Posterior vena cava (tissue), 2 donors: Measurements from ENCODE around the gene BSN. TPM values are rescaled to one million over a fixed set of nuclear protein-coding genes. Genes with fewer than 3 reads are reported as not detected.

ENCODE experiments used
- DNase-seq: peaks from one replicate; pipeline ENCODE4 v3.0.0-alpha.2; 2020; ENCODE audit warnings: low spot score
- intact Hi-C, 2 donors: fragments of 100-400 bp; cut with DNase I; formaldehyde crosslinking; loops; one replicate each; pipeline versions ENCODE4 v1.14.1 to v1.14.2; 2022 to 2023
- total RNA-seq, 2 donors: library from RNA; stranded (reverse); fragmentation: NEBNext Ultra II Directional; extraction: Animal tissue kit (Norgen Biotek cat#: 25700); gene quantifications; one replicate each; pipeline ENCODE4 v1.2.1, GENCODE V29; 2021
- donor health status: DM: yes; HTN: yes; CAD: no.
- donor health status: DM: yes; HTN: yes; CAD: no.

The BSN gene
- total RNA-seq, 2 donors from 2014 or later: 0.42 to 0.48 TPM

DNA sequence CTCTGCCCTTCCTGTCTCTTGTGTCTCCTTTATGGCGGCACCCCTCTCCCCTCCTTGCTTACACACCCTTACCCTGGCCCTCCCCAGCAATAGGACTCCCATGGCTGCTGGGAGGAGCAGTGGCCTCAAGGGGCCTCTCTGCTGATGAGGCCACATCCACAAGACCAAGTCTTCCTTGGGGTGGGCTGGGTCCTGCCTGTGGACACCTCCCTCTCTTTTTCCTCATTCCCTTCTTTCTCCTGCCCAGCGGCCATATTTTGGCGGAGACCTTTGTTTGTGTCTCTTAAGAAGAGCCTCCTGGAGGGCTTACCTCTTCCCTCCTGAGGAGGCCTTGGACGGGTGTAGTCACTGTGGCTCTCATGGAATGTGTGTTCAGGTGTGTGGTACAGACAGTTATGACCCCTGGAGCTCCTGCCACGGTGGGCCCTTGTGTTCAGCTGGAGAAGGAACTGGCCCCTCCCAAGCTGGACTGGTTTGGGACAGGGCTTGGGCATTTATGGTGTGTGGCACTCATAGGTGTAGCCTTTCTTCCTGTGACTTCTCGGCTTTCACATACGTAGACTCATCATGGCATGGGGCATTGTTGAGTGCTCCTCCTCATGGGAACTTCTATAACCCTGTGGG is 63.2 kb downstream of the BSN start:
- intact Hi-C loops: no loop called here
- DNase-seq: peak; percentile 26

DNA sequence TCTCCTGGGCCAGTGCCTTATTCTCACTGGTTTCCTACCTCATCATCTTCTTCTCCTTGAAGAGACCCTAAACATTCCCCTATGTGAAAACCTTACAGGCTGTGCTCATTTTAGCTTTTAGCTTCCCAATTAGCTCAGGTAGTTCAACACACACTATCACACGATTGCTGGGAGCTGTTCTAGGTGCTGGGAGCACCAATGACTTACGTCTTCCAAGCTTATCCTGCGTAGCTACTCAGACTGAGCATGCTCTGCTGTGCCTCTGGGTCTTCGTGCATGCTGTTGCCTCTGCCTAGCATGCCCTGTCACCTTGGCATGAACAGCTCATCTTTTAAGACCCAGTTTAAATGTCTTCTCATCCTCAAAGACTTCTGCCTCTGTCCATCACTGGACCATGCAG is 64.1 kb downstream of the BSN start:
- intact Hi-C loops: no loop called here
- DNase-seq: peak; percentile 2

- DNase-seq: no peak
- intact Hi-C loops: no loop called here
Measured at GRCh38 chr3:49619649-49620048, 65.4 kb downstream of the BSN start.

DNA sequence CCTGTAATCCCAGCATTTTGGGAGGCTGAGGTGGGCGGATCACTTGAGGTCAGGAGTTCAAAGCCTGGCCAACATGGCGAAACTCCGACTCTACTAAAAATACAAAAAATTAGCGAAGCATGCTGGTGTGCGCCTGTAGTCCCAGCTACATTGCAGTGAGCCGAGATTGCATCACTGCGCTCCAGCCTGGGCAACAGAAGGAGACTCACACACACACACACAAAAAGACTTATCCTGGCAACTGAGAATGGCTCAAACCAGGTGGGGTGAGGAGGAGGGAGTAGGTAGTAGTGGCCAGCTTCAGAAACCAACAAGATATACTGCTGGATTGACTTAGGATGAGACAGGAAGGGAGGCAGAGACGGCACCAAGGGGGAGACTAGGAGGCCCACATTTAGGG is 66.5 kb downstream of the BSN start:
- intact Hi-C loops: no loop called here
- DNase-seq: no peak

DNA sequence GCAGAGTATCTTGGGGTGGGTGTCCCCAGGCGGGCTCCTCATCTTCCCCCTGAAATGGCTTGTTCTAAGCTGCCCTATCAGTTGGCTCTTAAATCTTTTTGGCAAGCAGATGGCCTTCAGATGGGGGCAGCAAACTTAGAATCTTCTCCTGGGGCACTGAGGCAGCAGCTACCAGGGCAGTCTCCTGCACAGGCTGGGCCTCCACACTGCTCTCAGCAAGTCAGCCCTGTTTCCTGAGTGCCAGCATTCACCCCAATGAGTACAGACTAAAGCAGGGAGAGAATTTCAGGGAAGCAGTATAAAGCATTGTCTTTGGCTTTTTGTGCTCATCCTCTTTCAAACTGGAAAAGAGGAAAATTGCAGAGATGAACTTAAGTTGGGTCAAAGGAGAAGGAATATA is 68.8 kb downstream of the BSN start:
- no peak for DNase-seq
- intact Hi-C loops: no loop called here

DNA sequence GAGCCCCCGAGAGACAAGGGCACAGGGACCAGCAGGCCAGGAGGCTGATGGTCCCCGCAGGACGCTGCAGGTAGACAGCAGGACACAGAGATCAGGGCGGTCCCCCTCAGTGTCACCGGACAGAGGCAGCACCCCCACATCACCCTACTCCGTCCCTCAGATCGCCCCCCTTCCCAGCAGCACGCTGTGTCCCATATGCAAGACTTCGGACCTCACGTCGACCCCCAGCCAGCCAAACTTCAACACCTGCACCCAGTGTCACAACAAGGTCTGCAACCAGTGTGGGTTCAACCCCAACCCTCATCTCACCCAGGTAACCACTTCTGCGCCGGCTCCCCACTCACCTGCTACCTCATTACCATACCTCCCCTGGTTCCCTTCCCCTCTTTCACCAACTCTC is 70.8 kb downstream of the BSN start:
- intact Hi-C loops: no loop called here
- no peak for DNase-seq

DNA sequence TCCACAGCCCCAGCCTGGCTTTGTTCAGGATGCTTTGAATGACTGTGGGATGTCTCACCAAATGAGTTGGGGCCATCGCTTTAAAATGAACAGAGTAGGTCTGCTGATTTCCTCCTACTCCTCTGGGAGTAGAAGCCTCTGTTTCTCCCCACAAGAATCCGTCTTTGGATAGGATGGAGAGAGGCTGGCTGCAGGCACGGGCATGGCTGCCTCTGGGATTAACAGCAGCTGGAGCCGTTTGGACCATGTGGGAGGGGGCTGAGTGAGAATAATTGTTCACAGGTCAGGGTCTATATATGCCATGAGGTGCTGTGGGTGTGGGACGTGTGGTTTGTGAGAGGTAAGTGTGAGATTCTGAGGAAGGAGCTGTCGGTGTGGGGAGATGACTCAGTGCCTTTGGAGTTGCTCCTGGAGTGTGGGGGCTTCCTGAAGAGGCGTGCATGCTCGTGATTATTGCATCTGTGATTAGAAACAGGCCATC is 71.9 kb downstream of the BSN start:
- intact Hi-C loops: no loop called here
- no peak for DNase-seq

DNA sequence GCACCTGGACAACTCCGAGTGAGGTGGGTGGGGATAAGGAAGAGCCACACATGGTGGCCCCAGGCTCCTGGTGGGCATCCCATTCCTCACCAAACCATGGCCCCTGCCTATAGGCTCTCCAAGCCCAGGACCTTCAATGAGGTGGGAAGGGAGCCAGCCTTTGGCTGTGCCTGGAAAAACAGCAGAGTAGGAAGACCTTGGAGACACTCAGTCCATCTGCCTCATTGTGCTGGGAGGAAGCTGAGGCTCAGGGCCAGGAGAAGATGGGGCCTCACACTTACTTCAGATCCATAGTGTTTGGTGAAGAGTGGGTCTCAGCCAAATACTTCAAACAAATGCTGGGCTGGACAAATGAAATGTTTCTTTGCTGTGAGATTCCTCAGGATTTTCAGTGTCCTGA is 72.5 kb downstream of the BSN start:
- intact Hi-C loops: no loop called here
- no peak for DNase-seq

- intact Hi-C loops: no loop called here
- no peak for DNase-seq
Measured at GRCh38 chr3:49627634-49628033, 73.4 kb downstream of the BSN start.

DNA sequence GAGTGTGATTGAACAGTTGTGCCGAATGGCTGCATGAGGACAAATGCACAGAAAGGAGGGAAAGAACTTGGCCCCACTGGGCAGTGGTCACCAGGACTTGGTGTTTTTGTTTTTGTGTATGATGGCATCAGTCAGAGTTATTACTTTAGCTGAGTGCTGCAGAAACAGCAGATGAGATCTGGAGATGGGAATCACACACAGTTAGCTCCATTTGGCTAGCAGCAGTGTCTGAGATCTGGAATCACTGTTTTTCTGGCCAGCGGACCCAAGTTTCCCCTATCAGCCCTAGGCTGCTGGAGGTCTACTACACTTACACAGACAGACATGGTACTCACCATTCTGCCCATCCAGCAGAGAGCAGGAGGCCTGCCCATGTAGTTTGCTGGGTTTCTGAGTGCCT is 74.0 kb downstream of the BSN start:
- no peak for DNase-seq
- intact Hi-C loops: no loop called here

DNA sequence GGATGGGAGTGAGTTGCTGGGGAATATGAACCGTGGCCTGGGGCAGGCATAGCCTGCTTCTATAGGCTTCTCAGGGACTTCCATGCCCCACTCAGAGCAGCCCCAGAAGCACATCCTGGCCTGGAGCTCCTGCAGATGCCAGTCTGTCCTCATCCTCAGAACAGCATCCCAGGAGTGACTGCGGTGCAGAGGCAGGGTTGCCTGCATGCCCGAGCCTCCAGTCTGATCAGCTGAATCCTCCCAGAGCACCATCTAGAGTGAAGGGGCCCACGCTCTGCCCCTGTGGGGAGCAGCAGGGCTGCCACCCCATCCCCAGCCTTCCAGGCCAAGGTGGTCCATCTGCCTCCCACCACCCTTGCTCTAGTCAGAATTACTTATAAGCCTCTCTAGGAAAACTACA is 75.2 kb downstream of the BSN start:
- intact Hi-C loops: no loop called here
- no peak for DNase-seq

DNA sequence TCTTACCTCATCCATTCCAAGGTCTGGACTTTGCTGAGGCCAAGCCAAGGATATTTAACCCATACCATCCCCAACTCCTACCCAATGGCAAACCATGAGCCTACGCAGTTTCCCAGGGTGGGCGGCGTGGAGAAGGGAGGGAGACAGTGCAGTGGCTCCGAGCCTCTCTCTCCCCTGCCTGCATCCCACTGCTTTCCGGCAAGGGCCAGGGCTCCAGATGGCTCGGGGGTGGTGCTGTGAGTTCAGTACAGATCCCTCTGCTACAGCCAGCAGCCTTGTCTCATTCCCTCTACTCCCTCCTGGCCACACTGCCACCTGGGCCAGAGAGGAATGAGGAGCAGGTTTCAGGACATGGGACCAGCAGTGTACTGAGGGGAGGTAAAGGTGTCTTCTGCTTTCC is 75.6 kb downstream of the BSN start:
- intact Hi-C loops: no loop called here
- DNase-seq: no peak

DNA sequence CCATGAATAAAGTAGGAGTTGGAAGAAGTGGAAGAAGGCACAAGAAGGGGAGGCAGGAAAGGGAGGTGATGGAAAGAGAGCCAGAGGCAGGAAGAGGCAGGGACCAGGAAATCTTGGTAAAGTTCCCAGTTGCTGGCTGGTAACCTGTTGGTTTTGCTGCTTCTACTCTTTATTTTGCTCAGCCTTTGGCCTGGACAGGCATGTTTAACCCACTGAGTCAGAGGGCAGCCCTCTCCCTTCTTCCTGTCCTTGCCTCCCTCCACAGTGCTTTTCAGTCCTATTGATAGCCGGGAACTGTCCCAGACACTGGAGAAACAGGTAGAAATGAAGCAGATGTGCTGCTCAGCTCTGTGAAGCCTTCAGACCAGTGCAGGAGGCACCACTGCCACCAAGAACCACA is 76.5 kb downstream of the BSN start:
- no peak for DNase-seq
- intact Hi-C loops: no loop called here

GRCh38 chr3:49634736-49635135 is 80.5 kb downstream of the BSN start:
- DNase-seq: no peak
- intact Hi-C loops: no loop called here

GRCh38 chr3:49636883-49637609 is 82.8 kb downstream of the BSN start:
- DNase-seq: no peak
- intact Hi-C loops: no loop called here

- DNase-seq: no peak
- intact Hi-C loops: no loop called here
Measured at GRCh38 chr3:49638445-49638844, 84.2 kb downstream of the BSN start.

DNA sequence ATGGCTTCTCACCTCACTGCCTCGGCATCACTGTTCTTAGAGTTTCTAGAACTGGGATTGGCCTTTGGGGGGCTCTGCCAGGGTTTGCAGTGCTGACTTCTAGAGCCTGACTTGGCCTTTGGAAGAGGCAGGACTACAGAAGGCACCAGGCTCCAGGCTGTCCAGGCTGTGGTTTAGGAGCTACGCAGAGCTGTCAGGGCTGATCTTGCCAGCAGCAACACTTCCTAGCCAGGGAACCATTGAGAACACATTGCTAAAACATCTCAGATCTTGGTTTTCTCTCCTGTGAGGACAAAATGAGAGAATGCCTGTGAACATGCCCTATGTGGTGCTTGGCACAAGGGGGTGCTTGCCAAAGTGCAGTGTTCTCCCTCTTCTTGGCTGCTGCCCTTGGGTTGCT is 85.3 kb downstream of the BSN start:
- intact Hi-C loops: no loop called here
- no peak for DNase-seq

DNA sequence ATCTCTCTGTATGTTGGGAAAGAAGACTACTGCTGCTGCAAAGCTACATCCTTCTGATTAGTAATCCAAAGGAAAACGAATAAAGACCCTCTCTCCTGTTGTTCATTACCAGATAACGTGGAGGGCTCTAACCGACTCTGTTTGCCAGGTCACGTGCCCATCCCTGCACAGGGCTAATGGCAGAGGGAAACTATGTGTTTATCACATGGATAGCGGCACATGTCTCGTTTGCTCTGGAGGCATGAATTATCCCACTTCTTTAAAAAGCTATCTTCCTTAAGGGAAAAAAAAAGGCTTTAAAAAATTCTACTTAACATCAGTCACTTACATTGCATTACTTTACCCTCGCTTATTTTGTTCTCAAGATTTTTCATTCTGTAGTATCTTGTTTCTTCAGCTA is 87.0 kb downstream of the BSN start:
- no peak for DNase-seq
- intact Hi-C loops: loop anchor here in 1 of 2 donors (10.0 kb wide), 1 partner anchor 66 kb away; no protein-coding TSS in a partner anchor

GRCh38 chr3:49641921-49642707 is 87.8 kb downstream of the BSN start:
- intact Hi-C loops: loop anchor here in 1 of 2 donors (10.0 kb wide), 1 partner anchor 67 kb away; no protein-coding TSS in a partner anchor
- no peak for DNase-seq

- intact Hi-C loops: loop anchor here in 1 of 2 donors (10.0 kb wide), 1 partner anchor 68 kb away; no protein-coding TSS in a partner anchor
- no peak for DNase-seq
Measured at GRCh38 chr3:49642708-49643145, 88.5 kb downstream of the BSN start.
